Mesenteric fat pad (tissue), 1 donor: Measurements from ENCODE around the gene UNC80. TPM values are rescaled to one million over a fixed set of nuclear protein-coding genes. Genes with fewer than 3 reads are reported as not detected.

Source experiments
- DNase-seq: peaks from one replicate; pipeline ENCODE4 v3.0.0-alpha.2; 2020; ENCODE audit warnings: low spot score
- total RNA-seq: library from RNA; stranded (reverse); fragmentation: NEBNext Ultra II Directional; extraction: Animal tissue kit (Norgen Biotek cat#: 25700); gene quantifications from one replicate; pipeline ENCODE4 v1.2.1, GENCODE V29; 2021
- donor health status: DM: yes; HTN: yes; CAD: no.

Gene UNC80
- total RNA-seq, 1 donor from 2014 or later: not detected

GRCh38 chr2:209913786-209914345 lies 142.2 kb downstream of the UNC80 start:
- DNase-seq: no peak

GRCh38 chr2:209917154-209917771 lies 145.6 kb downstream of the UNC80 start:
- no peak for DNase-seq

GRCh38 chr2:209918251-209918650 lies 146.6 kb downstream of the UNC80 start:
- no peak for DNase-seq

GRCh38 chr2:209922116-209922515 lies 150.5 kb downstream of the UNC80 start:
- DNase-seq: no peak

GRCh38 chr2:209929369-209929768 lies 157.7 kb downstream of the UNC80 start:
- DNase-seq: no peak

GRCh38 chr2:209933499-209934483 lies 162.2 kb downstream of the UNC80 start:
- no peak for DNase-seq

GRCh38 chr2:209936106-209936666 lies 164.6 kb downstream of the UNC80 start:
- no peak for DNase-seq

GRCh38 chr2:209937893-209938292 lies 166.3 kb downstream of the UNC80 start:
- DNase-seq: no peak

- DNase-seq: no peak
Observed at GRCh38 chr2:209938906-209939305, 167.3 kb downstream of the UNC80 start.

- DNase-seq: no peak
Observed at GRCh38 chr2:209940936-209941335, 169.3 kb downstream of the UNC80 start.

- DNase-seq: no peak
Observed at GRCh38 chr2:209942426-209942825, 170.8 kb downstream of the UNC80 start.

- DNase-seq: no peak
Observed at GRCh38 chr2:209942936-209943605, 171.4 kb downstream of the UNC80 start.

- DNase-seq: no peak
Observed at GRCh38 chr2:209943776-209944175, 172.1 kb downstream of the UNC80 start.

GRCh38 chr2:209946539-209946938 lies 174.9 kb downstream of the UNC80 start:
- DNase-seq: no peak

- DNase-seq: no peak
Observed at GRCh38 chr2:209956271-209956670, 184.6 kb downstream of the UNC80 start.

- no peak for DNase-seq
Observed at GRCh38 chr2:209958016-209958415, 186.4 kb downstream of the UNC80 start.

- no peak for DNase-seq
Observed at GRCh38 chr2:209960045-209960444, 188.4 kb downstream of the UNC80 start.

GRCh38 chr2:209960676-209961630 lies 189.3 kb downstream of the UNC80 start:
- no peak for DNase-seq

- DNase-seq: no peak
Observed at GRCh38 chr2:209965723-209966122, 194.1 kb downstream of the UNC80 start.

GRCh38 chr2:209969692-209970091 lies 198.1 kb downstream of the UNC80 start:
- no peak for DNase-seq
